Activated naive CD4-positive, alpha-beta T cell treated with anti-CD3 and anti-CD28 coated beads for 36 hours (primary cell): ENCODE measurements around the gene TEX14. TPM values are rescaled to one million over a fixed set of nuclear protein-coding genes. Genes with fewer than 3 reads are reported as not detected.

Source experiments
- CTCF ChIA-PET: fragments of 350-600 bp; sonication (Branson Sonifier 250); formaldehyde crosslinking; loops from one replicate; lab custom pipeline; 2021; ENCODE audit warnings: antibody characterized with exemption; lab: Charles Lee
- DNase-seq: peaks from one replicate; pipeline ENCODE4 v3.0.0-alpha.2; 2020
- H3K27ac Mint-ChIP-seq: one replicate; pipeline ENCODE4 v1.8.0; 2021; ENCODE audit warnings: mild to moderate bottlenecking, mixed read lengths
- H3K27me3 Mint-ChIP-seq: one replicate; pipeline ENCODE4 v1.8.0; 2021; ENCODE audit warnings: low read depth, mixed read lengths
- H3K36me3 Mint-ChIP-seq: one replicate; pipeline ENCODE4 v1.8.0; 2021; ENCODE audit warnings: low read depth, mixed read lengths
- H3K4me1 Mint-ChIP-seq: one replicate; pipeline ENCODE4 v1.8.0; 2021; ENCODE audit warnings: low read depth, mixed read lengths
- H3K4me3 Mint-ChIP-seq: one replicate; pipeline ENCODE4 v1.8.0; 2021; ENCODE audit warnings: mild to moderate bottlenecking, moderate library complexity, mixed read lengths
- H3K9me3 Mint-ChIP-seq: one replicate; pipeline ENCODE4 v1.8.0; 2021; ENCODE audit warnings: mixed read lengths
- intact Hi-C: fragments of 100-400 bp; cut with micrococcal nuclease; formaldehyde crosslinking; loops from one replicate; pipeline ENCODE4 v1.15.1; 2023
- total RNA-seq, 2 experiments: library from RNA; stranded (reverse); gene quantifications; one replicate each; pipeline ENCODE4 v1.2.3, GENCODE V29; 2021

TEX14 gene
- total RNA-seq, 2 experiments from 2014 or later, result 0.20 to 0.24 TPM

DNA sequence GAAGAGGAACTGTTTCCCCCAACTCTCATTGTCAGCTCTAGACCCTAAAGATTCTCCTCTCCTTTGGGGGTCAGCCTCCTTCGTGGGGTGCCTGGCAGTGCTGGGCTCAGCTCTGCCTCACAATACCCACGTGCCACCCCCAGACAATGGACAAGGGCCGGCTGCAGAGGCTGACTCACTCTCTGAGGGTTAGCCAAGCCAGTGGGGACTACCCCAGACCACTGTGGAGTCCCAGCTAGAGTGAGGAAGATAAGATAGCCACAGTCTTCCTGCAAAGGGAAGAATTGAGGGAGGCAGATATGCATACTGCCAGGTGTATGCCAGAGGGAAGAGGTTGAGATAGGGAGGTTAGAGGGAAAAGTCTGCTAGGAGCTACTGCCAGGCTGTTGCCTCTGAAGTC is 163.9 kb downstream of the TEX14 start:
- Mint-ChIP-seq H3K9me3 (no peaks in the 10 kb centered on the region), H3K4me1 (peaks cover 2% of the 10 kb centered on the region), H3K4me3 (no peak overlapping the region), H3K27me3 (peaks cover 8% of the 10 kb centered on the region), H3K27ac (no peak overlapping the region), H3K36me3 (no peaks in the 10 kb centered on the region)
- intact Hi-C loops, result no loop called here
- no peak for DNase-seq
- CTCF ChIA-PET, result interaction anchor here (0.6 to 1.5 kb wide), 3 partner anchors 7 to 284 kb away, joined by 3 to 4 read pairs (median 3); no protein-coding TSS in a partner anchor

DNA sequence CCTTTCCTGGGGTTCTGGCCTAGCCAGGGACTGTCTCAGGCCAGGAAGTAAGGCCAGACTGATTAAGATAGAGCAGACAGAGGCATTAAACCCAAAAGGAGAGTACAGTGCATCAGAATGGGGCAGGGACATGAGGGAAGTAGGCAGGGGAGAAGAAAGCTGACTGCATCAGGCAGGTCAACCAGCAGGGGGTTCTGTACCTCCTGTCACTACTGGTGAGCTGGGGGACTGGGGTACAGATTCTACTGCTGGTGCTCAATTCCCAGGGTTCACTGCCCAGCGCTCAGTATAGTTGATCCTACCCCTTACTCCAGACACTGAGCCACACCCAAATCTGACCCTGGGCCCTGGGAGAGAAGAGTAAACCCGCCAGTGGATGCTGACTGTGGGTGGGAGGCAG is 164.5 kb downstream of the TEX14 start:
- DNase-seq, result no peak
- H3K4me3 Mint-ChIP-seq, result no peak overlapping the region
- CTCF ChIA-PET, result interaction anchor here (0.6 to 1.3 kb wide), 2 partner anchors 8 to 284 kb away, joined by 3 to 4 read pairs; no protein-coding TSS in a partner anchor
- peaks cover 2% of the 10 kb centered on the region for H3K4me1 Mint-ChIP-seq
- H3K27me3 Mint-ChIP-seq, result peaks cover 2% of the 10 kb centered on the region
- no peak overlapping the region for H3K27ac Mint-ChIP-seq
- H3K9me3 Mint-ChIP-seq, result no peaks in the 10 kb centered on the region
- no peaks in the 10 kb centered on the region for H3K36me3 Mint-ChIP-seq
- intact Hi-C loops, result no loop called here

DNA sequence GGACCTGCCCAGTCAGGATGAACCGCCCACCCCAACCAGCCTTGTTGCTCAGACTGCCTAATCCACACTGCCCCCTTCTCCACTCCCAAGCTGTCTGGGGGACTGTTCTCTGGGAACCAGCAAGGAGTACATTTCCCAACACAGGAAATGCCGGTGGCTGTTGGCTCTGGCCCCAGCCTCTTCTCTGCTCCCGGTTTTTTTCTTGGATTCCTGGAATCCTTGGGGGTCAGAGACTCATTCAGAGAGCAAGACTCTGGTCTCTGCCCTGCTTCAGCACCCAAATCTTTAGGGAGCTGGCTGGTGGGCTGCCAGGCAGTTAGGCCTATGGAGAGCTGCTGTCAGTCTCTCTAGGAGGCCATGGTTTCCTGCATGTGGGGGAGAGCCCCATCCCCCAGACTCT is 166.6 kb downstream of the TEX14 start:
- CTCF ChIA-PET, result interaction anchor here (1.0 kb wide), 1 partner anchor 17 kb away, joined by 3 read pairs; no protein-coding TSS in a partner anchor
- H3K4me1 Mint-ChIP-seq, result peaks cover under 1% of the 10 kb centered on the region
- DNase-seq, result no peak
- H3K27ac Mint-ChIP-seq, result no peak overlapping the region
- intact Hi-C loops, result no loop called here
- no peak overlapping the region for H3K4me3 Mint-ChIP-seq
- H3K9me3 Mint-ChIP-seq, result no peaks in the 10 kb centered on the region
- no peaks in the 10 kb centered on the region for H3K27me3 Mint-ChIP-seq
- H3K36me3 Mint-ChIP-seq, result no peaks in the 10 kb centered on the region

DNA sequence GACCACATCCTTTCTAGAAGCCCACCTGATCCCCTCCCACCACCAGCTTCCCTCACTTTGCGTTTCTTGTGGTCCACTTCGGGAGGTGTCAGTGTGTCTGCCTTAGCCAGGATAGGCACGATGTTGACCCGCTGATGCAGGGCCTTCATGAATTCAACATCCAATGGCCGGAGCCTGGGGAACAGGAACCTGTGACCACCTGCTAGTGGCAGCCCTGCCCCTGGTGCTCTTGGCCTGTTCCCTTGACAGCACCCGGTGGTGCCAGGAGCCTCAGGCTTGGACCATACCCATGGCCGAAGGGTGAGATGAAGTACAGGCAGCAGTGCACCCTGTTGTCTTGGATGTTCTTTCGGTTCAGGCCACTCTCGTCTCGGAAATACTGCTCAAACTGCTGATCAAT is 170.2 kb downstream of the TEX14 start:
- no peak for DNase-seq
- CTCF ChIA-PET, result interaction anchor here (0.6 to 0.9 kb wide), 2 partner anchors 29 to 41 kb away, joined by 3 to 5 read pairs; no protein-coding TSS in a partner anchor
- Mint-ChIP-seq H3K4me1 (peaks cover 12% of the 10 kb centered on the region), H3K36me3 (no peaks in the 10 kb centered on the region), H3K27me3 (no peaks in the 10 kb centered on the region), H3K4me3 (no peak overlapping the region), H3K27ac (no peak overlapping the region), H3K9me3 (no peaks in the 10 kb centered on the region)
- intact Hi-C loops, result no loop called here

DNA sequence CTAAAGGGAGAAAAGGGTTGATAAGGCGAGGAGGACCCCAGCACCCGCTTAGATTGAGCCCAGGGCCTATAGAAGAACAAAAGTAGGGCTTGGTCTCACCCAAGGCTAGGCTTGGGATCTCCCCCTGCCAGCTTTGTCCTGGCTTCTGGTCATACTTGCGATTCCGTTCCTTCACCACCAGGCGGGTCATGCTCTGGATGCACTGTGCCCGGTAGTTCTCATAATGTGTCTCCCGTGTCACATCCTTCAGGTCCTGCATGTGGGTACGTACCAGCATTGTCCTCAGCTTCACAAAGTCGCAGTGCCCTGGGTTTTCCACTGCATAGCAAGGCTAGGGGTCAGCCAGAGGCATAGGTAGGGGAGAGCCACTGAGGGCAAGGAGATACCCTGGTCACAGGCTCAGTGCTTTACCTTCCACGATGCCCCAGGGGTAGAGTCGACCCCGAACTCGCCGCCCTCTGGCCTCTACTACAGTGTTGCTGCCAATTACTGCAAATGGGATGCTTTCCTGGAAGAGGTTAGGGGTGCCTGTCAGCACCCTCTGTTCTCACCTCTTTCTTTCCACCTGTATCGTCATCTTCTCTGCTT is 170.9 kb downstream of the TEX14 start:
- Mint-ChIP-seq H3K4me1 (peaks cover 19% of the 10 kb centered on the region), H3K27ac (no peak overlapping the region), H3K27me3 (no peaks in the 10 kb centered on the region), H3K9me3 (no peaks in the 10 kb centered on the region), H3K36me3 (no peaks in the 10 kb centered on the region), H3K4me3 (no peak overlapping the region)
- intact Hi-C loops, result no loop called here
- peak; percentile 19 for DNase-seq
- CTCF ChIA-PET, result interaction anchor here (0.8 to 1.7 kb wide), 5 partner anchors 8 to 483 kb away, joined by 3 to 4 read pairs (median 3); partner anchors contain the start of gene RAD51C

DNA sequence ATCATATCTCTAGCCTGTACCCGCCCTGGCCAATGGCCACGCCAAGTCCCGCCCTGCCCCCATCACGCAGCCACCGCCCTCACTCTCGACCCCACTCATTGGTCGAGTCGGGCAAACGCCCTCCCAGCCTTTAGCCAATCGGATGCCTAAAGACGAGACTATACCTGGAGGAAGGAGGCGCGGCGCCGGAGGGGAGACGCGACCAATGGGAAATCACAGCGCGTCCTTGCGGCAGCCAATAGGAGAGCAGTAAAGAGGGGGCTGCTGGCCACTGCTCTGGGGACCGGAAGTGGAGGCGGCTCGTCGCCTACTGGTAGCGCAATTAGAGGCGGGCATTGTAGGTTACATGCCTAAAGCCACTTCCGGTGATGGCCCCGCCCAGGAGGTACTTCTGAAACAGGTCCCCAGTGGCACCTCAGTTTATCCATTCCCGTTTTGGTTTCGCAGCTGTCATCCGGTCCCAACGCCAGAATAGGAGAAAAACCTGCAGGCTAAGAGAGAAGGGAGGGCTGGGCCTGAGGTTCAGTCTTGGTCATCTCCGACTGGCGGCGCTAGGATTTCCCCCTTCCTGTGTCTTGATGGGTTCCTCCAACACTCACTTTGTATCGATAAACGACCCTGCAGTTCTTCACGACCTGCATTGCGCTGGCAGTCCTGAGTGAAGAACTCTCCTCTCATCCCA is 173.8 kb downstream of the TEX14 start:
- DNase-seq, result peak; percentile 100
- H3K4me1 Mint-ChIP-seq, result peaks cover 37% of the 10 kb centered on the region
- no peaks in the 10 kb centered on the region for H3K9me3 Mint-ChIP-seq
- intact Hi-C loops, result loop anchor here (1.0 to 5.0 kb wide), 18 partner anchors 14 to 1099 kb away; partner anchors contain the start of genes CLTC, DHX40, HSF5 and MKS1
- CTCF ChIA-PET, result interaction anchor here (0.6 to 2.0 kb wide), 8 partner anchors 50 to 487 kb away, joined by 3 to 17 read pairs (median 3); no protein-coding TSS in a partner anchor
- peak overlapping the region; percentile 95 for H3K27ac Mint-ChIP-seq
- H3K4me3 Mint-ChIP-seq, result peak overlapping the region; percentile 95
- H3K36me3 Mint-ChIP-seq, result peaks cover 6% of the 10 kb centered on the region
- H3K27me3 Mint-ChIP-seq, result no peaks in the 10 kb centered on the region

DNA sequence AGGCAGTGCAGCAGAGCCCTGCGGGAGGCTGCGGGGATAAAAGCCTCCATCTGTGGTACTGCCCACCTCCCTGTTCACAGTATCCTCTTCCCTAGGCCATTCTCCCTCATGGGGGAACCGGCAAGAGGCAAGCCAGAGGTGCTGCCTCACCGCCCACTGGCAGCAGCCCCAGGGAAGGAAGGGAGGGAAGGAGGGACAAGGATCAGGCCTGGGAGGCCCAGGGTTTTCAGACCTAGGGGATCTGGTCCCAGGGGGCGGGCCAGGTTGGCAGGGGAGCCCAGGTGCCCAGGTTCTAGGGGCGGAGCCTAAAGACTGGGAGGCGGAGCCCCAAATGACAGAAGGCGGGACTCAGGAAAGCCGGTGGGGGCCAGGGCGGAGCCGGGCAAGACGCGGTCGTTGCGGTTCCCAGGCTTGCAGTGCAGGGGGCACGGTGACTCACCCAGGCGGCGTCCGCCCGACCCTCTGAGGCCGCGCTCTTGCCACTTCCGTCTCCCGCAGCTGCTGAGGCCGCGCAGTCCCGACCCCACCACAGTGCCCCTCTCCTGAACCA is 174.4 kb downstream of the TEX14 start:
- Mint-ChIP-seq H3K27ac (peak overlapping the region; percentile 95), H3K36me3 (peaks cover 10% of the 10 kb centered on the region), H3K9me3 (no peaks in the 10 kb centered on the region), H3K4me1 (peaks cover 41% of the 10 kb centered on the region), H3K27me3 (no peaks in the 10 kb centered on the region), H3K4me3 (peak overlapping the region; percentile 95)
- CTCF ChIA-PET, result interaction anchor here (0.6 to 2.0 kb wide), 2 partner anchors 267 to 487 kb away, joined by 3 to 7 read pairs; no protein-coding TSS in a partner anchor
- intact Hi-C loops, result loop anchor here (1.0 to 5.0 kb wide), 3 partner anchors 165 to 1100 kb away; partner anchors contain the start of genes CLTC, DHX40 and SUPT4H1
- no peak for DNase-seq

DNA sequence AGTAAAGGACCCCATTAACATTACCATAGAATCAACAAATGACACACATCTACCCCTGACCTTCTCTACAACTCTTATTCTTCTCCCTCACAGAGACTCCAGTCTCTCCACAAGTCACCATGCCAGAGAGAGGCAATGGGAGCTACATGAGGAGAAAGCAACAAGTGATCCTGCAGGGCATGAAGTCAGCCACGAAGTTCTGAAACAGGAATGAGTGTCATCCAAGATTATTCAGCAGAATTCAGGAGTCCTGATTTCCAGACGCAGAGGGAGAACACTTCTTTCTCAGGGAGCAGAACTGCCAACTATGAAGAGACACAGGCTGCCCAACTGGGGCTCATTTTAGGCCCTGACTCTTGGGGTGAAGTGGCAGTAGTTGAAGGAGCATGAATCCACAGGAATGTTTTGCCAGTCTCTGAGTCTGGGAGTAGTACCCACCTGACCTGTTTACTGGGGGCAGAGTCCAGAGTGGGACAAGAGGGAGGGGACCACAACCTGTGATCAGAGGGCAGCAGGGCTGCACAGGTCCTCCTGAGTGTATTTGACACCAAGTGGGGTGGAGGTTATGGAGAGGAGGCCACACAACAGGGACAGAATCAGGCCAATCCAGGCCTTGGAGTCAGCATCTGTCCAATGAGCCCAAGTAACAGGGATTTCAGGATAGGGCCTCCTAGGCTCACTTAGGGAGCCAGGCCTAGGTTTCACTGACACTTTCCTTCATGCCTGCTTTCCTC is 175.0 kb downstream of the TEX14 start:
- peaks cover 41% of the 10 kb centered on the region for H3K4me1 Mint-ChIP-seq
- intact Hi-C loops, result loop anchor here (1.0 to 5.0 kb wide), 3 partner anchors 165 to 1100 kb away; partner anchors contain the start of genes CLTC, DHX40 and SUPT4H1
- H3K27ac Mint-ChIP-seq, result peak overlapping the region; percentile 95
- peaks cover 15% of the 10 kb centered on the region for H3K36me3 Mint-ChIP-seq
- no peaks in the 10 kb centered on the region for H3K9me3 Mint-ChIP-seq
- no peaks in the 10 kb centered on the region for H3K27me3 Mint-ChIP-seq
- peak overlapping the region; percentile 95 for H3K4me3 Mint-ChIP-seq
- CTCF ChIA-PET, result no interaction called here
- DNase-seq, result no peak

DNA sequence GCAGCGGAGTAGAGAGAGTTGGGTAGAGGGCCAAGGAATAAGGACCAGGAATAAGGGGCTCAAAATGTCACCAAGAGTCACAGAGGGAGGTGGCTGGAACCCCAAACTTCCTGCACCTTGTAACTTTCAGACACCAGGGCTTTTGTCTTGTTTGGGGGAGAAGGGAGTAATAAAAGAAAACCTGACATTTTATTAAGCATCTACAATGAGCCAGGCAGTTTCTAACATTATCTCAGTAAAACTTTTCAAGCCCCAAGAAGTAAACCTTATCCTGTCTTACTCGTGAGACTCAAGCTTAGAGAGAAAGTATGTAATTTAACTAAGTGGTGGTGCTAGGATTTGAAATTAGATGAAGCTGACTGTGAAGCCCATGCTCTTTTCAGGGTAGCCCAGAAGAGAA is 176.6 kb downstream of the TEX14 start:
- intact Hi-C loops, result loop anchor here (5.0 kb wide), 2 partner anchors 1052 to 1102 kb away; partner anchors contain the start of genes CLTC and DHX40
- DNase-seq, result no peak
- Mint-ChIP-seq H3K9me3 (no peaks in the 10 kb centered on the region), H3K36me3 (peaks cover 27% of the 10 kb centered on the region), H3K27ac (peak overlapping the region; percentile 54), H3K4me1 (peaks cover 44% of the 10 kb centered on the region), H3K4me3 (peak overlapping the region; percentile 73), H3K27me3 (no peaks in the 10 kb centered on the region)
- CTCF ChIA-PET, result interaction anchor here (0.6 to 2.5 kb wide), 3 partner anchors 18 to 450 kb away, joined by 3 to 8 read pairs (median 5); no protein-coding TSS in a partner anchor

DNA sequence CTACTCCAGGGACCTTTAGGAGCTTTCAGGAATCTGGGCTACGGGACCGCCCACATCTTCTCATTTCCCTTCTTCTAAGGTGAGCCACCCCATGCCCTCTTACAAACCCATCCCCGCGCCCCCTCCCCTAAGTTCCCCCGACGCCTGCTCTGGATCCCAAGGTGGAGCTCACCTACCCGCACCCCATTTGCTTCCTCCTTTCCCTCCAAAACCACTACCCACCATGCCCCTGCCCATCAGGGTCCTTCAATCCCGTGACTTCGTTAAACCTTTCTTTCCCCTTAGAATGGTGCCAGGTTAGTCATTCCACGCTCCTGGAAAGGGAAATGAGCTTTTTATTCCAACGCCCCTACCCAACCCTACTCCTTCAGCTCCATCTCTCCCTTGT is 177.1 kb downstream of the TEX14 start:
- H3K27me3 Mint-ChIP-seq, result no peaks in the 10 kb centered on the region
- peak overlapping the region; percentile 73 for H3K4me3 Mint-ChIP-seq
- H3K36me3 Mint-ChIP-seq, result peaks cover 32% of the 10 kb centered on the region
- H3K4me1 Mint-ChIP-seq, result peaks cover 41% of the 10 kb centered on the region
- no peaks in the 10 kb centered on the region for H3K9me3 Mint-ChIP-seq
- CTCF ChIA-PET, result interaction anchor here (1.0 to 2.5 kb wide), 2 partner anchors 11 to 197 kb away, joined by 5 to 8 read pairs; no protein-coding TSS in a partner anchor
- no peak for DNase-seq
- H3K27ac Mint-ChIP-seq, result peak overlapping the region; percentile 54
- intact Hi-C loops, result loop anchor here (5.0 kb wide), 2 partner anchors 1053 to 1103 kb away; partner anchors contain the start of genes CLTC and DHX40

DNA sequence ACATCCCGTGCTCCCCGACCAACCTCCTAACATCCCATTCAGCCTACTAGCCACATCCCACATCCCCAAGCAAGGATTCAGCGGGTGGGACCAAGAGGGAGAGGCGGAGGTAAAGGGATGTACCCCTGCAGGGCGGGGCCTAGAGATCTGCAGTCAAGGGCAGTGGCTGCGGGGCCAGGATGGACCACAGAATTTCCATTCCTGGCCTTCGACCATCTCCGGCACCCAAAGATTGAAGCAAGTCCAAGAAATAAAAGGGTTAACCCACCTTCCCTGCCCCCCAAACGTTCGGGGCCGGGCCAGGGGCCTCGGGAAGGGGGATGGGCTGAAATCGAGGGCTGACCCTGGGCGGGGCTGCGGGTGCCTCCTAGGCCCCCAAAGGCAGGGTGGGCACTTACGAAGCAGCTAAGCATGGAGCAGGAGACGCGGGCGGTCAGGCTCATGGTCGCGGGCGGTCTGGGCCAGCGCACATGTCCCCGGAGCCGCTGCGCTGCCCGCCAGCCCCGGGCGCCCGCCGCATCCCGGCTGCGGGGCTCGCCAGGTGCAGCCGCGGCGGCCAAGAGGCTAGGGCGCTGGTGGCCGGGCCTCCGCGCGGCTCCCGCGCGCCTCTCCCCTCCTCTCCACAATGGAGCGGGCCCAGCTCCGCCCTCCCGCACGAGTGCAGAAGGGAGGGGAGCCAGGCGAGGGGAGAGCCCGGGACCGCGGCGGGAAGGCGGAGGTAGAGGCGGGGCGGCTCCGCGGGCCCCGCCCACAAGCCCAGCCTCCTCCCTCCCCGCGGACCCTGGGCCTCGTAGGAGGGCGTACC is 177.7 kb downstream of the TEX14 start, which contains the start of gene MTMR4:
Gene MTMR4, minus strand, starts transcription at position 674 of the 805 bp plus-strand sequence. Its CDS starts 231 bp downstream, at position 443.
- Mint-ChIP-seq H3K9me3 (no peaks in the 10 kb centered on the region), H3K36me3 (peaks cover 32% of the 10 kb centered on the region), H3K27me3 (no peaks in the 10 kb centered on the region), H3K4me1 (peaks cover 39% of the 10 kb centered on the region), H3K27ac (peak within 1 kb of the TSS; percentile 80), H3K4me3 (peak within 1 kb of the TSS; percentile 91)
- DNase-seq, result peak; percentile 82
- CTCF ChIA-PET, result interaction anchor here (0.6 to 2.5 kb wide), 4 partner anchors 10 to 197 kb away, joined by 3 to 8 read pairs (median 5); partner anchors contain the start of genes RAD51C and TEX14
- intact Hi-C loops, result loop anchor here (1.0 kb wide), 1 partner anchor 22 kb away; no protein-coding TSS in a partner anchor
